CD4-positive, CD25-positive, alpha-beta regulatory T cell (primary cell): Measurements from ENCODE around the gene GHRL. TPM values are rescaled to one million over a fixed set of nuclear protein-coding genes. Genes with fewer than 3 reads are reported as not detected.

Source experiments
- ATAC-seq, 2 donors: fragments of 150-1000 bp; cut with Tn5 transposase; one replicate each; pipeline ENCODE4 v1.10.0; 2021; ENCODE audit warnings: low read depth in 2 of 2, moderate number of reproducible peaks in 2 of 2, moderate library complexity in 1 of 2
- DNase-seq, 3 donors: peaks; one replicate each; pipeline versions ENCODE4 v3.0.0 to v3.0.0-alpha.2; 2012 to 2022; ENCODE audit warnings: mixed read lengths in 1 of 3
- H3K27ac ChIP-seq: one replicate; pipeline ENCODE4 v1.7.0; 2013; ENCODE audit warnings: mild to moderate bottlenecking, low read length; ENCODE audit not compliant: insufficient read depth, poor library complexity, severe bottlenecking
- H3K27me3 ChIP-seq: one replicate; pipeline ENCODE4 v1.7.0; 2013; ENCODE audit warnings: low read length; ENCODE audit not compliant: control insufficient read depth, insufficient read depth
- H3K36me3 ChIP-seq: one replicate; pipeline ENCODE4 v1.7.0; 2013; ENCODE audit warnings: mild to moderate bottlenecking, low read length, moderate library complexity; ENCODE audit not compliant: control insufficient read depth, insufficient read depth
- H3K4me1 ChIP-seq: 2 replicates; pipeline ENCODE4 v1.7.0; 2013; ENCODE audit warnings: mild to moderate bottlenecking, low read length; ENCODE audit not compliant: insufficient read depth, control insufficient read depth, poor library complexity, severe bottlenecking
- H3K4me3 ChIP-seq: one replicate; pipeline ENCODE4 v1.7.0; 2013; ENCODE audit warnings: low read depth, mild to moderate bottlenecking, low read length, moderate library complexity
- H3K9me3 ChIP-seq, 2 experiments: 1 replicate in 1 of 2; 2 replicates in 1 of 2; pipeline ENCODE4 v1.7.0; 2013; ENCODE audit warnings: low read length in 2 of 2, mild to moderate bottlenecking in 1 of 2, moderate library complexity in 1 of 2; ENCODE audit not compliant: control insufficient read depth in 2 of 2
- H3K27ac Mint-ChIP-seq, 3 donors: one replicate each; pipeline ENCODE4 v1.8.0; 2020 to 2022; ENCODE audit warnings: mild to moderate bottlenecking in 3 of 3, mixed read lengths in 3 of 3, moderate library complexity in 2 of 3
- H3K27me3 Mint-ChIP-seq: one replicate; pipeline ENCODE4 v1.8.0; 2022; ENCODE audit warnings: mild to moderate bottlenecking, mixed read lengths
- H3K36me3 Mint-ChIP-seq: one replicate; pipeline ENCODE4 v1.8.0; 2020; ENCODE audit warnings: mixed read lengths
- H3K4me1 Mint-ChIP-seq, 4 donors: one replicate each; pipeline ENCODE4 v1.8.0; 2020 to 2022; ENCODE audit warnings: mixed read lengths in 4 of 4, mild to moderate bottlenecking in 1 of 4
- H3K4me3 Mint-ChIP-seq, 4 donors: one replicate each; pipeline ENCODE4 v1.8.0; 2020 to 2022; ENCODE audit warnings: mild to moderate bottlenecking in 4 of 4, mixed read lengths in 4 of 4, moderate library complexity in 3 of 4
- H3K9me3 Mint-ChIP-seq, 7 donors: one replicate each; pipeline ENCODE4 v1.8.0; 2020 to 2022; ENCODE audit warnings: mixed read lengths in 7 of 7, mild to moderate bottlenecking in 3 of 7, moderate library complexity in 2 of 7
- polyA plus RNA-seq, 4 donors: library from polyadenylated mRNA; unstranded; fragments of 300-500 nt; fragmentation: Illumina TruSeq; gene quantifications; one replicate each; pipeline ENCODE4 v1.2.3, GENCODE V29; 2021
- total RNA-seq: library from RNA; stranded (reverse); gene quantifications from one replicate; pipeline ENCODE4 v1.2.3, GENCODE V29; 2022

Gene GHRL, protein sequence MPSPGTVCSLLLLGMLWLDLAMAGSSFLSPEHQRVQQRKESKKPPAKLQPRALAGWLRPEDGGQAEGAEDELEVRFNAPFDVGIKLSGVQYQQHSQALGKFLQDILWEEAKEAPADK
- total RNA-seq, result 1.1 TPM
- polyA plus RNA-seq, result under 1 TPM in 3 of 4 donors, not detected in 1; 0.47 to 0.92 (median 0.78) TPM

GRCh38 chr3:10292505-10293419, at the start of gene GHRL:
TSS of gene GHRL (minus strand) at chr3:10292947. CDS start at chr3:10290180, 2,767 bp downstream.
- Histone ChIP-seq H3K36me3 (peaks cover 20% of the 10 kb centered on the region), H3K27ac (no peak within 1 kb of the TSS), H3K4me3 (no peak within 1 kb of the TSS), H3K9me3 (no peaks in the 10 kb centered on the region), H3K27me3 (no peaks in the 10 kb centered on the region), H3K4me1 (no peaks in the 10 kb centered on the region)
- Mint-ChIP-seq H3K4me1 (peaks cover 0 to 12% (median 10%) of the 10 kb centered on the region in 4 donors), H3K36me3 (peaks cover 11% of the 10 kb centered on the region), H3K27me3 (no peaks in the 10 kb centered on the region), H3K27ac (peak within 1 kb of the TSS; percentile 59 to 71 (median 64)), H3K4me3 (no peak within 1 kb of the TSS), H3K9me3 (no peaks in the 10 kb centered on the region)
- ATAC-seq, result peak; percentile 17 to 49
- no peak for DNase-seq

- H3K4me1 Mint-ChIP-seq, result peaks cover 0 to 9% (median 4%) of the 10 kb centered on the region in 4 donors
- Histone ChIP-seq H3K27me3 (no peaks in the 10 kb centered on the region), H3K4me1 (no peaks in the 10 kb centered on the region), H3K9me3 (no peaks in the 10 kb centered on the region), H3K4me3 (no peak overlapping the region), H3K27ac (no peak overlapping the region), H3K36me3 (no peaks in the 10 kb centered on the region)
- H3K27me3 Mint-ChIP-seq, result no peaks in the 10 kb centered on the region
- no peak overlapping the region for H3K27ac Mint-ChIP-seq
- ATAC-seq, result no peak
- no peak for DNase-seq
- no peak overlapping the region for H3K4me3 Mint-ChIP-seq
- H3K9me3 Mint-ChIP-seq, result no peaks in the 10 kb centered on the region
- no peaks in the 10 kb centered on the region for H3K36me3 Mint-ChIP-seq
Measured at GRCh38 chr3:10341901-10342398, 49.2 kb upstream of the GHRL start.

GRCh38 chr3:10340476-10340875, 47.7 kb upstream of the GHRL start:
- Mint-ChIP-seq H3K4me1 (peaks cover 0 to 9% (median 4%) of the 10 kb centered on the region in 4 donors), H3K4me3 (no peak overlapping the region), H3K36me3 (no peaks in the 10 kb centered on the region), H3K27ac (no peak overlapping the region), H3K9me3 (no peaks in the 10 kb centered on the region), H3K27me3 (no peaks in the 10 kb centered on the region)
- H3K9me3 ChIP-seq, result no peaks in the 10 kb centered on the region
- H3K27ac ChIP-seq, result no peak overlapping the region
- no peaks in the 10 kb centered on the region for H3K36me3 ChIP-seq
- H3K4me1 ChIP-seq, result no peaks in the 10 kb centered on the region
- no peak for DNase-seq
- no peaks in the 10 kb centered on the region for H3K27me3 ChIP-seq
- ATAC-seq, result no peak
- H3K4me3 ChIP-seq, result no peak overlapping the region

DNA sequence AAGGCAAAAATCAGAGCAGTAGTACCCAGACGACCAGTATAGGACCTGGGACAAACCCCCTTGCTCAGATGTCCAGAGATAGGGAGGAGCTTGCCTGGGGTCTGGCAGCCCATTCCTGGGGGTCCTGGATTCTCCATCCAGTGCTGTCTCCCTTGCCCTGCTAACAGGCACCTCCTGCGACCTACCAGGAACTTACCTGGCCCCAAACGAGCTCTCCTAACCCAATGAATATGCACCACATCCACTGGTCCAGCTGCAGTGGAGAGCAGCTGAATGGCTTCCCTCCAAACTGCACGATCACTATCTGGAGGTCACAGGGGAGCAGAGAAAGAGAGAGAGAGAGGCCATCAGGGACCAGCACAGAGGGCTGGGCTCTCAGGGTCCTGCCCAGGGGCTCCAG, 47.3 kb upstream of the GHRL start:
- Histone ChIP-seq H3K27me3 (no peaks in the 10 kb centered on the region), H3K27ac (no peak overlapping the region), H3K9me3 (no peaks in the 10 kb centered on the region), H3K36me3 (no peaks in the 10 kb centered on the region), H3K4me3 (no peak overlapping the region), H3K4me1 (no peaks in the 10 kb centered on the region)
- H3K27ac Mint-ChIP-seq, result no peak overlapping the region
- no peak overlapping the region for H3K4me3 Mint-ChIP-seq
- no peaks in the 10 kb centered on the region for H3K27me3 Mint-ChIP-seq
- no peaks in the 10 kb centered on the region for H3K36me3 Mint-ChIP-seq
- ATAC-seq, result no peak
- DNase-seq, result no peak
- H3K9me3 Mint-ChIP-seq, result no peaks in the 10 kb centered on the region
- peaks cover 0 to 11% (median 4%) of the 10 kb centered on the region in 4 donors for H3K4me1 Mint-ChIP-seq

DNA sequence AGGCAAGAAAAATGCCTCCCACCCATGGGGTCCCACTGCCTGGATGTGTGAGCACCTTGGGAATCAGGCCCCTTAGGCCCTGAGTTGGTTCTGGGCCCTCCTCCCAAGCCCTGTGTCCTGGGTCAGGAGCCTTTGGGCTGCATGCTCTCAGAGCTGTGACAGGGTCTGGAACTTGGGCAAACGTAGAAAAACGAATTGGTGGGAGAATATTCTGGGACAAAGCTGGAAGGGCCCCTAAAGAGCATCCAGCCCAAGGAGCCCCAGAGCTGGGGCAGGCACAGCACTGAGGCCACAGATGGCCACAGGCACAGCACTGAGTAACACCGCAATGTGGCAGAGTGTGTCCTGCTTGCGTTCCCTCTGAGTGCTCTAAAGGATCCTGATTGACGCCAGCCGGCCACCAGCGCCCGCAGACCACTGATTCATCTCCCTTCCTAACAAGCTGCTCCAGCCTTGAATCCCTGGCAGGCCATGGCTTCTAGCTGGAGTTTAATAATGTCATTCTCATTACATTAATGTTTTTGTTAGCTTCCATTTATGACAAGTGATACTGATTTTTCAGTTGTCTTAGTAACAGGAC, 46.7 kb upstream of the GHRL start:
- no peaks in the 10 kb centered on the region for H3K4me1 ChIP-seq
- ATAC-seq (no peak), DNase-seq (no peak)

DNA sequence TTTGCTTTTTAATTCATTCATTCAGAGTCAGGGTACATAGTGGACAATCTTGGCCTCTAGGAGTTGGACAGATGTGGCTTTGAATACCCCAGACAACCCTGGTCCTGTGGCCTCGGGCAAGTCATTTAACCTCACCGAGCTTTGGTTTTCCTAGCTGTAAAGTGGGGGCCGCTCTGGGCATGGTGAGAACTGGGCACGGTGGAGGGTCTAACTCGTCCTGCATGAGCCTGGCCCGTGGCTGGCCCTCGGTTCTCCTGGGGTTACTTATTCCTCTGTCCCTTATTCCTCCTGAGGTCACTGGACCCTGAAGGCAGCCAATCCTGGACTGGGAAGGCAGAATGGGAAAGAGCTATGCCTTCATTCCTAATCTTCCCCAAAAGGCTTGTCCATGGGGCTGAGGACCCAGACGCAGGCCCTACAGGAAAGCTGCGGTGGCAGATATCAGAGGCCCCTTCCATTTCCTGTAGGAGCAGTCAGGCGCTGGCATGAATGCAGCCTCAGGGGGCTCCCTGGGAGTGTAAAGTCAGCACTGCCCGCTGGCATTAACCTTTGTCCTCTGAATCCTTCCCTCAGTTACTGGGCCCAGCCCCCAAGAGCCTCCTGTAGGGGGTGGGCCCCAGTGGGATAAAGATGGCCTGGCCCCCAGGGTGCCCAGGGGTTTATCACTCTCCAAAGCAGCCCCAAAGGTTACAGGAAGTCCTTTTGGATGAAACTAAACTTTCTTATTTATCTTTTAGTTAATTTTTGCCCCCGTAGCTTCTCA, 46.0 kb upstream of the GHRL start:
- H3K36me3 Mint-ChIP-seq, result no peaks in the 10 kb centered on the region
- no peak overlapping the region for H3K4me3 Mint-ChIP-seq
- H3K9me3 Mint-ChIP-seq, result no peaks in the 10 kb centered on the region

More for the DNA sequence above, 46.7 kb upstream of the GHRL start:
- Mint-ChIP-seq H3K27ac (no peak overlapping the region), H3K4me3 (no peak overlapping the region), H3K36me3 (no peaks in the 10 kb centered on the region), H3K4me1 (peaks cover 0 to 14% (median 4%) of the 10 kb centered on the region in 4 donors), H3K9me3 (no peaks in the 10 kb centered on the region), H3K27me3 (no peaks in the 10 kb centered on the region)
- Histone ChIP-seq H3K9me3 (no peaks in the 10 kb centered on the region), H3K36me3 (no peaks in the 10 kb centered on the region), H3K27ac (no peak overlapping the region), H3K4me3 (no peak overlapping the region), H3K27me3 (no peaks in the 10 kb centered on the region)

GRCh38 chr3:10338164-10338470, 45.4 kb upstream of the GHRL start:
- H3K4me1 Mint-ChIP-seq, result peaks cover 0 to 8% (median 1%) of the 10 kb centered on the region in 4 donors
- Histone ChIP-seq H3K27me3 (no peaks in the 10 kb centered on the region), H3K4me3 (no peak overlapping the region), H3K27ac (no peak overlapping the region), H3K36me3 (no peaks in the 10 kb centered on the region), H3K4me1 (no peaks in the 10 kb centered on the region), H3K9me3 (no peaks in the 10 kb centered on the region)
- no peak overlapping the region for H3K4me3 Mint-ChIP-seq
- no peaks in the 10 kb centered on the region for H3K9me3 Mint-ChIP-seq
- no peaks in the 10 kb centered on the region for H3K27me3 Mint-ChIP-seq
- DNase-seq, result no peak
- H3K27ac Mint-ChIP-seq, result no peak overlapping the region
- H3K36me3 Mint-ChIP-seq, result no peaks in the 10 kb centered on the region
- ATAC-seq, result no peak

More for the DNA sequence above, 46.0 kb upstream of the GHRL start:
- ATAC-seq, result no peak
- peaks cover 0 to 9% (median 1%) of the 10 kb centered on the region in 4 donors for H3K4me1 Mint-ChIP-seq
- H3K4me3 ChIP-seq, result no peak overlapping the region
- H3K9me3 ChIP-seq, result no peaks in the 10 kb centered on the region
- H3K27ac Mint-ChIP-seq, result no peak overlapping the region
- no peaks in the 10 kb centered on the region for H3K4me1 ChIP-seq
- H3K27me3 Mint-ChIP-seq, result no peaks in the 10 kb centered on the region
- H3K27ac ChIP-seq, result no peak overlapping the region
- no peaks in the 10 kb centered on the region for H3K36me3 ChIP-seq
- H3K27me3 ChIP-seq, result no peaks in the 10 kb centered on the region
- DNase-seq, result no peak
